Endothelial cell of umbilical vein (primary cell): ENCODE results near the gene RALGPS1. TPM values are rescaled to one million over a fixed set of nuclear protein-coding genes. Genes with fewer than 3 reads are reported as not detected.

Source experiments
- BruUV-seq: library from RNA; stranded (reverse); fragments of 400-500 nt; replicated peaks from 2 replicates; lab custom pipeline; 2021; lab: Mats Ljungman, UMichigan
- CTCF ChIA-PET: fragments of 300-600, 350-600 bp; sonication (Branson Sonifier 250); formaldehyde crosslinking; loops from one replicate; lab custom pipeline; 2021; ENCODE audit warnings: antibody characterized with exemption, inconsistent platforms; lab: Charles Lee
- POLR2A ChIA-PET: fragments of 300-600, 350-600 bp; sonication (Branson Sonifier 250); formaldehyde crosslinking; loops from one replicate; lab custom pipeline; 2021; ENCODE audit warnings: antibody characterized with exemption, inconsistent platforms; lab: Charles Lee
- DNase-seq: peaks from one replicate; pipeline ENCODE4 v3.0.0-alpha.2; 2011; ENCODE audit warnings: low read depth, low spot score
- FAIRE-seq: peaks from 2 replicates; lab custom pipeline; 2011; peaks lifted over from hg19 to GRCh38; lab: Jason Lieb, UNC
- H2AFZ ChIP-seq: 2 replicates; pipeline ENCODE4 v1.6.0; 2012; ENCODE audit warnings: low read depth, low read length, control low read depth, inconsistent platforms
- H3K27ac ChIP-seq: 2 replicates; pipeline ENCODE4 v1.5.1; 2011; ENCODE audit warnings: low read depth, mild to moderate bottlenecking, control low read depth, low read length, moderate library complexity; ENCODE audit not compliant: insufficient read depth
- H3K27me3 ChIP-seq, 2 experiments: 2 replicates each; pipeline versions ENCODE4 v1.6.0 to v1.6.1; 2011; ENCODE audit warnings: low read length in 2 of 2, mixed read lengths in 1 of 2; ENCODE audit not compliant: control insufficient read depth in 2 of 2, insufficient read depth in 2 of 2
- H3K36me3 ChIP-seq, 2 experiments: 2 replicates in 1 of 2; 3 replicates in 1 of 2; pipeline ENCODE4 v1.5.1; 2011; ENCODE audit warnings: low read length in 2 of 2, mild to moderate bottlenecking in 1 of 2, moderate library complexity in 1 of 2; ENCODE audit not compliant: control insufficient read depth in 2 of 2, insufficient read depth in 2 of 2; ENCODE audit errors: extremely low read depth in 1 of 2
- H3K4me1 ChIP-seq: 3 replicates; pipeline ENCODE4 v1.5.1; 2011; ENCODE audit warnings: mild to moderate bottlenecking, low read length; ENCODE audit not compliant: control insufficient read depth, insufficient read depth; ENCODE audit errors: extremely low read depth
- H3K4me2 ChIP-seq: 2 replicates; pipeline ENCODE4 v1.6.1; 2011; ENCODE audit warnings: low read length, control low read depth, mixed read lengths; ENCODE audit not compliant: insufficient read depth
- H3K4me3 ChIP-seq, 3 experiments: fragments of 200-600 bp in 1 of 3; sonication (generic), shearing (Covaris generic) in 1 of 3; replicated peaks in 1 of 3; 2 replicates each; pipeline ENCODE4 v1.5.1; 2011 to 2016; ENCODE audit warnings: control low read depth in 3 of 3, low read length in 3 of 3, mild to moderate bottlenecking in 2 of 3, inconsistent platforms in 1 of 3, low read depth in 1 of 3, moderate library complexity in 1 of 3; ENCODE audit not compliant: insufficient read depth in 1 of 3
- H3K79me2 ChIP-seq: 2 replicates; pipeline ENCODE4 v1.6.0; 2012; ENCODE audit warnings: low read length, inconsistent platforms; ENCODE audit not compliant: control insufficient read depth, insufficient read depth
- H3K9ac ChIP-seq: replicated peaks from 2 replicates; pipeline ENCODE3; 2011; ENCODE audit warnings: low read length, control low read depth; ENCODE audit not compliant: insufficient read depth; ENCODE audit errors: extremely low read depth
- H3K9me1 ChIP-seq: replicated peaks from 3 replicates; pipeline ENCODE4 v1.6.0; 2011; ENCODE audit warnings: mild to moderate bottlenecking, low read length; ENCODE audit not compliant: control insufficient read depth, insufficient read depth; ENCODE audit errors: extremely low read depth
- H3K9me3 ChIP-seq: replicated peaks from 2 replicates; pipeline ENCODE4 v1.5.1; 2012; ENCODE audit warnings: low read length, inconsistent platforms; ENCODE audit not compliant: control insufficient read depth, insufficient read depth
- H4K20me1 ChIP-seq: replicated peaks from 2 replicates; pipeline ENCODE3; 2011; ENCODE audit warnings: mild to moderate bottlenecking, low read length; ENCODE audit not compliant: control insufficient read depth, insufficient read depth; ENCODE audit errors: extremely low read depth
- EZH2 ChIP-seq: IDR thresholded peaks from 2 replicates; pipeline ENCODE4 v1.6.1; 2012; ENCODE audit warnings: borderline replicate concordance, low read depth, mild to moderate bottlenecking, moderate library complexity, low read length, inconsistent platforms; ENCODE audit not compliant: severe bottlenecking
- FOS ChIP-seq: IDR thresholded peaks from 2 replicates; pipeline ENCODE4 v1.6.1; 2011; ENCODE audit warnings: mild to moderate bottlenecking, low read length, moderate library complexity, borderline replicate concordance; ENCODE audit not compliant: insufficient read depth
- JUN ChIP-seq: IDR thresholded peaks from 2 replicates; pipeline ENCODE4 v1.6.1; 2011; ENCODE audit warnings: borderline replicate concordance, low read depth; ENCODE audit not compliant: insufficient read length, insufficient read depth
- MYC ChIP-seq: IDR thresholded peaks from one replicate; pipeline ENCODE4 v1.6.1; 2011; ENCODE audit warnings: mild to moderate bottlenecking, low read depth, low read length
- POLR2A ChIP-seq: IDR thresholded peaks from 2 replicates; pipeline ENCODE4 v1.6.1; 2012; ENCODE audit warnings: low read depth, mild to moderate bottlenecking, control low read depth, low read length
- POLR2AphosphoS5 ChIP-seq: IDR thresholded peaks from 2 replicates; pipeline ENCODE4 v1.6.1; 2012; ENCODE audit warnings: low read depth, mild to moderate bottlenecking, control low read depth, low read length, moderate library complexity; ENCODE audit not compliant: insufficient read depth
- dilution Hi-C: fragments of 300-500 bp; cut with MboI; formaldehyde crosslinking; loops from one replicate; pipeline ENCODE4 v1.15.0; 2019; ENCODE audit warnings: low sequenced_read_pairs; ENCODE audit not compliant: extremely low pct_ligation_motif_present
- intact Hi-C: fragments of 100-400 bp; cut with micrococcal nuclease; formaldehyde crosslinking; loops from one replicate; pipeline ENCODE4 v1.10.0; 2022
- polyA plus RNA-seq, 4 experiments: library from polyadenylated mRNA; depleted of rRNA in 3 of 4; stranded (reverse) in 3 of 4; unstranded in 1 of 4; fragments of >200 nt; gene quantifications; 2 replicates each; pipeline versions ENCODE4 v1.2.1 to v1.2.3, GENCODE V29; 2011 to 2012; ENCODE audit warnings: missing spikeins in 1 of 4
- total RNA-seq: library from RNA; stranded (reverse); gene quantifications from 2 replicates; pipeline ENCODE4 v1.2.3, GENCODE V29; 2021
- TF ChIP-seq, protein P1 (sequence below): IDR thresholded peaks from 2 replicates; pipeline ENCODE4 v1.6.1; 2011; ENCODE audit not compliant: insufficient read depth, insufficient read length
- TF ChIP-seq, protein P2 (sequence below), 2 donors: IDR thresholded peaks; 1 replicate in 1 of 2; 2 replicates in 1 of 2; pipeline ENCODE4 v1.5.1; 2011; ENCODE audit warnings: low read length in 2 of 2, mild to moderate bottlenecking in 2 of 2, moderate library complexity in 2 of 2, control low read depth in 1 of 2, inconsistent platforms in 1 of 2, low read depth in 1 of 2; ENCODE audit not compliant: insufficient read depth in 1 of 2; ENCODE audit errors: extremely low read depth in 1 of 2

RALGPS1 gene
- total and polyA plus RNA-seq, 2 donors (not counting 3 experiments of a cell fraction or from before 2014, with no cell fraction given) = 3.8 to 5.5 TPM

DNA sequence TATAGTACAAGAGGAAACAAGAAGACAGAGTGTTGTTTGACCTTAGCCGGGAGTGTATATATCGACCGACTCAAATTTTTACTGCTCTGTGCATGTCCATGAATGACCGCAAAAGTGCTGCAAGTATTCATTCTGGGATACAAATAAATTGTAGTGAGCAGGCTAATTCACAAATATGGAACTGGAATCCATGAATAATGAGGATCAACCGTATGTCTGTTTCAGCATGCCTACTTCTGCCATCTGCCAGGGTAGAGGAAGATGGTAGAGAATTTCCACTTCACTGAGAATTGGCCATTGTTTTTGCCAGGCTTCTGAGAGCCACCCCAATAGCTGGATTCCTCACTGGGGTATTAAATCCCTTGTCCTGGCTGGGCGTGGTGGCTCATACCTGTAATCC lies 8.5 kb upstream of the RALGPS1 start:
- intact Hi-C loops (no loop called here), dilution Hi-C loops (no loop called here)
- TF ChIP-seq, protein P1, sequence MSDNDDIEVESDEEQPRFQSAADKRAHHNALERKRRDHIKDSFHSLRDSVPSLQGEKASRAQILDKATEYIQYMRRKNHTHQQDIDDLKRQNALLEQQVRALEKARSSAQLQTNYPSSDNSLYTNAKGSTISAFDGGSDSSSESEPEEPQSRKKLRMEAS = no peak
- TF ChIP-seq POLR2A = no peak
- TF ChIP-seq, protein P2, sequence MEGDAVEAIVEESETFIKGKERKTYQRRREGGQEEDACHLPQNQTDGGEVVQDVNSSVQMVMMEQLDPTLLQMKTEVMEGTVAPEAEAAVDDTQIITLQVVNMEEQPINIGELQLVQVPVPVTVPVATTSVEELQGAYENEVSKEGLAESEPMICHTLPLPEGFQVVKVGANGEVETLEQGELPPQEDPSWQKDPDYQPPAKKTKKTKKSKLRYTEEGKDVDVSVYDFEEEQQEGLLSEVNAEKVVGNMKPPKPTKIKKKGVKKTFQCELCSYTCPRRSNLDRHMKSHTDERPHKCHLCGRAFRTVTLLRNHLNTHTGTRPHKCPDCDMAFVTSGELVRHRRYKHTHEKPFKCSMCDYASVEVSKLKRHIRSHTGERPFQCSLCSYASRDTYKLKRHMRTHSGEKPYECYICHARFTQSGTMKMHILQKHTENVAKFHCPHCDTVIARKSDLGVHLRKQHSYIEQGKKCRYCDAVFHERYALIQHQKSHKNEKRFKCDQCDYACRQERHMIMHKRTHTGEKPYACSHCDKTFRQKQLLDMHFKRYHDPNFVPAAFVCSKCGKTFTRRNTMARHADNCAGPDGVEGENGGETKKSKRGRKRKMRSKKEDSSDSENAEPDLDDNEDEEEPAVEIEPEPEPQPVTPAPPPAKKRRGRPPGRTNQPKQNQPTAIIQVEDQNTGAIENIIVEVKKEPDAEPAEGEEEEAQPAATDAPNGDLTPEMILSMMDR (IDR thresholded peaks at IDR 0.05; ENCODE audit: extremely low read depth in 1 of 2, insufficient read depth in 1 of 2, low read depth in 1 of 2, low read length in 2 of 2) = no peak
- TF ChIP-seq EZH2 = no peak
- no peak for TF ChIP-seq POLR2AphosphoS5
- TF ChIP-seq MYC = no peak
- TF ChIP-seq FOS = no peak
- TF ChIP-seq JUN = no peak
- Histone ChIP-seq H3K36me3 (no peaks in the 10 kb centered on the region), H3K9me1 (no peaks in the 10 kb centered on the region), H3K9me3 (no peaks in the 10 kb centered on the region), H2AFZ (no peak overlapping the region), H4K20me1 (no peaks in the 10 kb centered on the region), H3K4me2 (no peak overlapping the region), H3K27me3 (peaks cover 0 to 11% of the 10 kb centered on the region in 2 experiments), H3K27ac (no peak overlapping the region), H3K4me1 (no peaks in the 10 kb centered on the region), H3K9ac (no peak overlapping the region), H3K79me2 (no peaks in the 10 kb centered on the region), H3K4me3 (no peak overlapping the region)
- CTCF ChIA-PET = no interaction called here
- no TSS peak for BruUV-seq
- no peak for FAIRE-seq
- POLR2A ChIA-PET = no interaction called here
- no peak for DNase-seq
